ENCODE data around the gene SLC66A3.
A peak's percentile ranks its signal among the peaks of the same experiment; 100 is the strongest.

Gene SLC66A3

GRCh38 chr2:11155381-11156035 is at the start of gene SLC66A3:
Gene SLC66A3, plus strand, starts transcription at chr2:11155467. Its CDS starts 80 bp downstream, at chr2:11155547.
- CTCF ChIA-PET = interaction anchor here (3.3 kb wide), 1 partner anchor 23 kb away, joined by 18 read pairs; a partner anchor contains a TSS
- DNase-seq (ENCODE audit: low read depth, low spot score) = no peak
- POLR2A ChIA-PET = interaction anchor here (1.1 to 2.2 kb wide), 2 partner anchors 23 to 189 kb away, joined by 6 to 8 read pairs; partner anchors contain the start of gene ROCK2
- TF ChIP-seq CTCF (IDR thresholded peaks at IDR 0.05; ENCODE audit: insufficient read depth, low read length, missing control alignments) = peak; percentile 24
- peak within 1 kb of the TSS; percentile 67 for H3K4me3 ChIP-seq (ENCODE audit: low read depth, low read length)

- TF ChIP-seq CTCF (IDR thresholded peaks at IDR 0.05; ENCODE audit: insufficient read depth, low read length, missing control alignments) = no peak
- CTCF ChIA-PET = interaction anchor here (1.4 kb wide), 1 partner anchor 15 kb away, joined by 9 read pairs; no protein-coding TSS in a partner anchor
- DNase-seq (ENCODE audit: low read depth, low spot score) = no peak
- POLR2A ChIA-PET = no interaction called here
- no peak overlapping the region for H3K4me3 ChIP-seq (ENCODE audit: low read depth, low read length)
Measured at GRCh38 chr2:11109002-11109401, 46.3 kb upstream of the SLC66A3 start.

GRCh38 chr2:11112870-11113428 is 42.3 kb upstream of the SLC66A3 start:
- no peak overlapping the region for H3K4me3 ChIP-seq (ENCODE audit: low read depth, low read length)
- no peak for TF ChIP-seq CTCF (IDR thresholded peaks at IDR 0.05; ENCODE audit: insufficient read depth, low read length, missing control alignments)
- DNase-seq (ENCODE audit: low read depth, low spot score) = no peak
- ChIA-PET POLR2A (no interaction called here), CTCF (interaction anchor here (15.2 kb wide), 1 partner anchor 279 kb away, joined by 609 read pairs; no protein-coding TSS in a partner anchor)

- POLR2A ChIA-PET = no interaction called here
- no peak for TF ChIP-seq CTCF (IDR thresholded peaks at IDR 0.05; ENCODE audit: insufficient read depth, low read length, missing control alignments)
- CTCF ChIA-PET = interaction anchor here (1.2 to 15.2 kb wide), 2 partner anchors 15 to 284 kb away, joined by 5 to 609 read pairs; a partner anchor contains a TSS
- no peak for DNase-seq (ENCODE audit: low read depth, low spot score)
- no peak overlapping the region for H3K4me3 ChIP-seq (ENCODE audit: low read depth, low read length)
Measured at GRCh38 chr2:11117776-11118175, 37.5 kb upstream of the SLC66A3 start.

GRCh38 chr2:11118761-11119160 is 36.5 kb upstream of the SLC66A3 start:
- DNase-seq (ENCODE audit: low read depth, low spot score) = no peak
- no peak for TF ChIP-seq CTCF (IDR thresholded peaks at IDR 0.05; ENCODE audit: insufficient read depth, low read length, missing control alignments)
- ChIA-PET CTCF (interaction anchor here (1.5 to 15.2 kb wide), 3 partner anchors 11 to 285 kb away, joined by 3 to 609 read pairs (median 22); a partner anchor contains a TSS), POLR2A (no interaction called here)
- H3K4me3 ChIP-seq (ENCODE audit: low read depth, low read length) = no peak overlapping the region

Measured in AG04449 (cell line).